ENCODE data around the gene INO80B.

- TF ChIP-seq POLR2A (IDR thresholded peaks at IDR 0.05; ENCODE audit: low read depth, low read length): peak; percentile 75
- TF ChIP-seq POLR2AphosphoS5 (IDR thresholded peaks at IDR 0.05; ENCODE audit: low read depth, low read length): no peak; the same call in 1 of the 2 replicates
Measured at GRCh38 chr2:74457549-74458131, 2.8 kb downstream of the INO80B start.

Measured in GM12892 (cell line).